IPS-18a (cell line): ENCODE results near the gene CHN2.

Source experiments
- H3K27ac ChIP-seq: one replicate; pipeline ENCODE4 v1.5.1; 2013; ENCODE audit warnings: low read length
- H3K27me3 ChIP-seq: one replicate; pipeline ENCODE4 v1.6.1; 2013; ENCODE audit warnings: mild to moderate bottlenecking, low read length; ENCODE audit not compliant: control insufficient read depth, insufficient read depth
- H3K36me3 ChIP-seq: one replicate; pipeline ENCODE4 v1.6.1; 2013; ENCODE audit warnings: low read depth, low read length; ENCODE audit not compliant: control insufficient read depth
- H3K4me1 ChIP-seq: one replicate; pipeline ENCODE4 v1.6.1; 2013; ENCODE audit warnings: low read depth, low read length; ENCODE audit not compliant: control insufficient read depth
- H3K4me3 ChIP-seq: one replicate; pipeline ENCODE4 v1.5.1; 2013; ENCODE audit warnings: low read length
- H3K9ac ChIP-seq: one replicate; pipeline ENCODE4 v1.6.1; 2013; ENCODE audit warnings: mild to moderate bottlenecking, low read length, moderate library complexity
- H3K9me3 ChIP-seq: one replicate; pipeline ENCODE4 v1.6.1; 2013; ENCODE audit warnings: low read depth, low read length; ENCODE audit not compliant: control insufficient read depth

The CHN2 gene

GRCh38 chr7:29410996-29411395 is 216.4 kb downstream of the CHN2 start:
- H3K27ac ChIP-seq = no peak overlapping the region
- H3K9me3 ChIP-seq = no peaks in the 10 kb centered on the region
- H3K9ac ChIP-seq = no peak overlapping the region
- H3K4me1 ChIP-seq = peaks cover 12% of the 10 kb centered on the region
- no peaks in the 10 kb centered on the region for H3K36me3 ChIP-seq
- H3K27me3 ChIP-seq = no peaks in the 10 kb centered on the region
- no peak overlapping the region for H3K4me3 ChIP-seq

- Histone ChIP-seq H3K27ac (no peak overlapping the region), H3K4me1 (peaks cover 4% of the 10 kb centered on the region), H3K9ac (no peak overlapping the region), H3K27me3 (no peaks in the 10 kb centered on the region), H3K9me3 (no peaks in the 10 kb centered on the region), H3K4me3 (no peak overlapping the region), H3K36me3 (no peaks in the 10 kb centered on the region)
Observed at GRCh38 chr7:29412912-29413311, 218.3 kb downstream of the CHN2 start.

GRCh38 chr7:29413626-29414136 is 219.1 kb downstream of the CHN2 start:
- Histone ChIP-seq H3K4me3 (no peak overlapping the region), H3K9me3 (no peaks in the 10 kb centered on the region), H3K4me1 (peaks cover under 1% of the 10 kb centered on the region)

GRCh38 chr7:29414216-29414615 is 219.6 kb downstream of the CHN2 start:
- no peaks in the 10 kb centered on the region for H3K9me3 ChIP-seq
- no peaks in the 10 kb centered on the region for H3K4me1 ChIP-seq
- no peaks in the 10 kb centered on the region for H3K27me3 ChIP-seq
- no peak overlapping the region for H3K9ac ChIP-seq
- no peak overlapping the region for H3K27ac ChIP-seq
- H3K4me3 ChIP-seq = no peak overlapping the region
- H3K36me3 ChIP-seq = no peaks in the 10 kb centered on the region

More at GRCh38 chr7:29413626-29414136, 219.1 kb downstream of the CHN2 start:
- Histone ChIP-seq H3K27me3 (no peaks in the 10 kb centered on the region), H3K9ac (no peak overlapping the region), H3K27ac (no peak overlapping the region), H3K36me3 (no peaks in the 10 kb centered on the region)

- Histone ChIP-seq H3K27ac (no peak overlapping the region), H3K36me3 (no peaks in the 10 kb centered on the region), H3K9ac (no peak overlapping the region), H3K4me3 (no peak overlapping the region), H3K4me1 (no peaks in the 10 kb centered on the region), H3K9me3 (no peaks in the 10 kb centered on the region), H3K27me3 (no peaks in the 10 kb centered on the region)
Observed at GRCh38 chr7:29415215-29415614, 220.6 kb downstream of the CHN2 start.

- no peaks in the 10 kb centered on the region for H3K9me3 ChIP-seq
- no peak overlapping the region for H3K9ac ChIP-seq
- no peaks in the 10 kb centered on the region for H3K36me3 ChIP-seq
- no peaks in the 10 kb centered on the region for H3K4me1 ChIP-seq
- H3K27me3 ChIP-seq = no peaks in the 10 kb centered on the region
- no peak overlapping the region for H3K4me3 ChIP-seq
- H3K27ac ChIP-seq = no peak overlapping the region
Observed at GRCh38 chr7:29416276-29416937, 221.8 kb downstream of the CHN2 start.

GRCh38 chr7:29416938-29417305 is 222.3 kb downstream of the CHN2 start:
- no peaks in the 10 kb centered on the region for H3K4me1 ChIP-seq
- H3K9ac ChIP-seq = no peak overlapping the region
- no peaks in the 10 kb centered on the region for H3K9me3 ChIP-seq
- no peaks in the 10 kb centered on the region for H3K27me3 ChIP-seq
- H3K4me3 ChIP-seq = no peak overlapping the region
- no peaks in the 10 kb centered on the region for H3K36me3 ChIP-seq
- H3K27ac ChIP-seq = no peak overlapping the region

GRCh38 chr7:29418056-29418455 is 223.5 kb downstream of the CHN2 start:
- H3K4me3 ChIP-seq = no peak overlapping the region
- no peaks in the 10 kb centered on the region for H3K9me3 ChIP-seq
- H3K27ac ChIP-seq = no peak overlapping the region
- H3K27me3 ChIP-seq = no peaks in the 10 kb centered on the region
- H3K36me3 ChIP-seq = no peaks in the 10 kb centered on the region
- no peak overlapping the region for H3K9ac ChIP-seq
- no peaks in the 10 kb centered on the region for H3K4me1 ChIP-seq

- no peak overlapping the region for H3K4me3 ChIP-seq
- no peaks in the 10 kb centered on the region for H3K27me3 ChIP-seq
- H3K9ac ChIP-seq = no peak overlapping the region
- H3K9me3 ChIP-seq = no peaks in the 10 kb centered on the region
- no peak overlapping the region for H3K27ac ChIP-seq
- no peaks in the 10 kb centered on the region for H3K4me1 ChIP-seq
- H3K36me3 ChIP-seq = no peaks in the 10 kb centered on the region
Observed at GRCh38 chr7:29418651-29419050, 224.1 kb downstream of the CHN2 start.

- Histone ChIP-seq H3K27ac (no peak overlapping the region), H3K9ac (no peak overlapping the region), H3K9me3 (no peaks in the 10 kb centered on the region), H3K27me3 (no peaks in the 10 kb centered on the region), H3K4me1 (no peaks in the 10 kb centered on the region), H3K4me3 (no peak overlapping the region), H3K36me3 (no peaks in the 10 kb centered on the region)
Observed at GRCh38 chr7:29420011-29420410, 225.4 kb downstream of the CHN2 start.

GRCh38 chr7:29421010-29421956 is 226.7 kb downstream of the CHN2 start:
- Histone ChIP-seq H3K36me3 (no peaks in the 10 kb centered on the region), H3K9me3 (no peaks in the 10 kb centered on the region), H3K9ac (no peak overlapping the region), H3K27ac (no peak overlapping the region), H3K27me3 (no peaks in the 10 kb centered on the region), H3K4me1 (no peaks in the 10 kb centered on the region), H3K4me3 (no peak overlapping the region)
